Adrenal gland (tissue), 5 donors: ENCODE results near the gene NAV2.

Experiments used
- POLR2A ChIP-seq, 2 donors: fragments of 450-650 bp; IDR thresholded peaks; one replicate each; pipeline ENCODE4 v1.6.1; 2017; ENCODE audit warnings: antibody characterized with exemption in 2 of 2, mild to moderate bottlenecking in 2 of 2, moderate library complexity in 1 of 2
- TF ChIP-seq, protein P1 (sequence below), 6 experiments: fragments of 450-650 bp in 4 of 6; fragments of 200-600 bp in 2 of 6; sonication (generic) in 1 of 6; IDR thresholded peaks; 1 replicate in 5 of 6; 2 replicates in 1 of 6; pipeline versions ENCODE4 v1.5.1 to v1.8.0; 2016 to 2021; ENCODE audit warnings: antibody characterized with exemption in 6 of 6, mild to moderate bottlenecking in 2 of 6, moderate library complexity in 1 of 6
- donor health status: DM: no; HTN: no; CAD: no.

DNA sequence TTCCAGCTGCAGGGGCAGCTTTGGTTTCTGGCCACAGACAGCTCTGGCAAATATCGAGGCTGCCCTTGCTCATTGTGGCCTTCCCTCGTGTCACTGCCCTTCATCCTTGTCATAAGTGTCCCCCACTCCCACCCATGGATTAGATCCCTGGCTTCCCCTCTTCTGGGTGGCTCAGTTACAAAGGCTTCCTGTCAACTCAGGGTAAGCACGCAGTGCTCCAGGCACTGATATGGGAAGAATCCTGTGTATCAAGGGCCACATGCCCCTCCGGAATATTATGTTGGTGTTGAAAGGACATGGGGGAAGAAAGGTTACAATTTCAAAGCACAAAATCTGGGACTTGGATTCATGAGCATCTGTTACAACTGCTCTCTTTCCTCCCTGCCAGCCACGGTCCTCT lies 319.5 kb downstream of the NAV2 start:
- TF ChIP-seq, protein P1, sequence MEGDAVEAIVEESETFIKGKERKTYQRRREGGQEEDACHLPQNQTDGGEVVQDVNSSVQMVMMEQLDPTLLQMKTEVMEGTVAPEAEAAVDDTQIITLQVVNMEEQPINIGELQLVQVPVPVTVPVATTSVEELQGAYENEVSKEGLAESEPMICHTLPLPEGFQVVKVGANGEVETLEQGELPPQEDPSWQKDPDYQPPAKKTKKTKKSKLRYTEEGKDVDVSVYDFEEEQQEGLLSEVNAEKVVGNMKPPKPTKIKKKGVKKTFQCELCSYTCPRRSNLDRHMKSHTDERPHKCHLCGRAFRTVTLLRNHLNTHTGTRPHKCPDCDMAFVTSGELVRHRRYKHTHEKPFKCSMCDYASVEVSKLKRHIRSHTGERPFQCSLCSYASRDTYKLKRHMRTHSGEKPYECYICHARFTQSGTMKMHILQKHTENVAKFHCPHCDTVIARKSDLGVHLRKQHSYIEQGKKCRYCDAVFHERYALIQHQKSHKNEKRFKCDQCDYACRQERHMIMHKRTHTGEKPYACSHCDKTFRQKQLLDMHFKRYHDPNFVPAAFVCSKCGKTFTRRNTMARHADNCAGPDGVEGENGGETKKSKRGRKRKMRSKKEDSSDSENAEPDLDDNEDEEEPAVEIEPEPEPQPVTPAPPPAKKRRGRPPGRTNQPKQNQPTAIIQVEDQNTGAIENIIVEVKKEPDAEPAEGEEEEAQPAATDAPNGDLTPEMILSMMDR (IDR thresholded peaks at IDR 0.05) = no peak
- no peak for TF ChIP-seq POLR2A (IDR thresholded peaks at IDR 0.05)
